Stimulated activated naive CD8-positive, alpha-beta T cell treated with anti-CD3 and anti-CD28 coated beads, Interleukin-15, Interleukin-2, amounts not matched to agents 100 ng/mL and 50 ng/mL, for 24 hours (primary cell): ENCODE results near the gene CHML.
A peak's percentile ranks its signal among the peaks of the same experiment; 100 is the strongest.

Experiments
- H3K27ac Mint-ChIP-seq: one replicate; pipeline ENCODE4 v1.8.0; 2021; ENCODE audit warnings: mild to moderate bottlenecking, mixed read lengths
- H3K27me3 Mint-ChIP-seq: one replicate; pipeline ENCODE4 v1.8.0; 2021; ENCODE audit warnings: mixed read lengths
- H3K36me3 Mint-ChIP-seq: one replicate; pipeline ENCODE4 v1.8.0; 2021; ENCODE audit warnings: low read depth, mixed read lengths
- H3K4me1 Mint-ChIP-seq: one replicate; pipeline ENCODE4 v1.8.0; 2021; ENCODE audit warnings: low read depth, mixed read lengths
- H3K4me3 Mint-ChIP-seq: one replicate; pipeline ENCODE4 v1.8.0; 2021; ENCODE audit warnings: mild to moderate bottlenecking, mixed read lengths
- H3K9me3 Mint-ChIP-seq: one replicate; pipeline ENCODE4 v1.8.0; 2021; ENCODE audit warnings: mixed read lengths

Gene CHML

GRCh38 chr1:241658081-241658793, 18.1 kb upstream of the CHML start:
- H3K4me1 Mint-ChIP-seq = peaks cover 3% of the 10 kb centered on the region
- no peaks in the 10 kb centered on the region for H3K36me3 Mint-ChIP-seq
- H3K9me3 Mint-ChIP-seq = peaks cover 4% of the 10 kb centered on the region
- H3K27me3 Mint-ChIP-seq = peaks cover 4% of the 10 kb centered on the region
- no peak overlapping the region for H3K27ac Mint-ChIP-seq
- no peak overlapping the region for H3K4me3 Mint-ChIP-seq

- no peaks in the 10 kb centered on the region for H3K36me3 Mint-ChIP-seq
- no peak overlapping the region for H3K27ac Mint-ChIP-seq
- H3K4me1 Mint-ChIP-seq = no peaks in the 10 kb centered on the region
- no peak overlapping the region for H3K4me3 Mint-ChIP-seq
- peaks cover 10% of the 10 kb centered on the region for H3K27me3 Mint-ChIP-seq
- H3K9me3 Mint-ChIP-seq = peaks cover 4% of the 10 kb centered on the region
Measured at GRCh38 chr1:241654641-241655040, 14.5 kb upstream of the CHML start.

DNA sequence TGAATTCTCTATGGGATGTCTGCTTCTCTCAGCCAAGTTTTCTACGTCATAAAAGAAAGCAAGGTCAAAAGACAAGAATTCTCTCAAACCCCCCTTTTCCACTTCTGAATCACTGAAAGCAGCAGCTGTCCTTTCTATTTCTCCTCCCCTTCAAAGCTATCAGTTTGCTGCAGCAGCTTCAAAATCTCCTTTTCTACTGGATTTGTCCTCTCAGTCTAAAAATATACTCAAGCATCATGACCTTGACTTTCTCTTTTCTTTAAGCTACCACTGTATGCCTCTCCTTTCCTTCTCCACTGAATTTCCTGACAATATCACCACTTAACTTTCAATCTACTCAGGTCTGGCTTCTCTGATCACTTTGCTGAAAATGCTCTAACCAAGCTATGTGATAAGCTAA, 13.8 kb upstream of the CHML start:
- Mint-ChIP-seq H3K27ac (no peak overlapping the region), H3K27me3 (peaks cover 10% of the 10 kb centered on the region), H3K9me3 (no peaks in the 10 kb centered on the region), H3K36me3 (no peaks in the 10 kb centered on the region), H3K4me1 (no peaks in the 10 kb centered on the region), H3K4me3 (no peak overlapping the region)

DNA sequence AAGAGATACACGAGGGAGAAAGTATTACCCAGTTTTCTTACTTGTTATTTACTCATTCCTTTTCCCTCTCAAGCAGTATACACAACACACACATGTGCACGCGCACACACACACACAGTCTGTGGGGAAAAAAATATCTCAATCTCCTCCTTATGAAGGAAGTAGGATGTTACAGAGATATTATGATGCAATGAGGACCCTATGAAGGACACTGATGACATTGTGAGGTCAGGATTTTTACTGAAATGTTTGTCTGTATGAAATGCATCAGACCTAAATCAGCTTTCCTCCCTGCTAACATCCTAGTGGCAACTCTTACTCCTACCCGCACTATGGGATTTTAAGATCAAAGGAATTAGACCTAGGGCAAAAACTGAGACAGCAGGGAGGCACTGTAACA, 11.8 kb upstream of the CHML start, which contains the start of gene WDR64:
TSS of gene WDR64 (plus strand) at position 270 of the 400 bp plus-strand sequence. CDS start 204 bp downstream, outside the sequence.
- Mint-ChIP-seq H3K27me3 (peaks cover 10% of the 10 kb centered on the region), H3K27ac (no peak within 1 kb of the TSS), H3K36me3 (no peaks in the 10 kb centered on the region), H3K9me3 (no peaks in the 10 kb centered on the region), H3K4me1 (no peaks in the 10 kb centered on the region), H3K4me3 (no peak within 1 kb of the TSS)

DNA sequence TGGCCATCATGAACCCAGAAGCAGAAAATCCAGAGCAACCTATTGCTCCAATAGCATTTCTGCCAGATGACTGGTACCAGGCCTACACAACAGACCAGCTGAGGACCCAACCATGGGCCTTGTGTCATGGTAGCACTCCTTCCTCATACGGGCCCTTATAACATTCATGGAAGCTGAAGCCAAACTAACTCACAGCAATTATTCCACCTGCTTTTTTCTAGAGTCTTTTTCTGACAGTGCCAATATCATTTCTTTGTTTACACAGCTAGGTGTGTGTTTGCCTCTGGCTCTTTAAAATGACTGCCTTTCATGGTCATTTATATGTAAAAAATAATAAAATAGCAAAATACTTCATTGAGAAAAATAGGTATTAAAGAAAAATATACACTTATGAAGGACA, 8.0 kb upstream of the CHML start:
- Mint-ChIP-seq H3K27ac (no peak overlapping the region), H3K4me3 (no peak overlapping the region), H3K36me3 (no peaks in the 10 kb centered on the region), H3K4me1 (peaks cover 6% of the 10 kb centered on the region), H3K27me3 (peaks cover 6% of the 10 kb centered on the region), H3K9me3 (no peaks in the 10 kb centered on the region)

- Mint-ChIP-seq H3K27me3 (peaks cover 6% of the 10 kb centered on the region), H3K36me3 (no peaks in the 10 kb centered on the region), H3K9me3 (no peaks in the 10 kb centered on the region), H3K4me3 (no peak overlapping the region), H3K4me1 (peaks cover 6% of the 10 kb centered on the region), H3K27ac (no peak overlapping the region)
Measured at GRCh38 chr1:241647658-241648057, 7.5 kb upstream of the CHML start.

- no peak overlapping the region for H3K27ac Mint-ChIP-seq
- H3K9me3 Mint-ChIP-seq = peaks cover 6% of the 10 kb centered on the region
- H3K4me3 Mint-ChIP-seq = no peak overlapping the region
- no peaks in the 10 kb centered on the region for H3K36me3 Mint-ChIP-seq
- H3K4me1 Mint-ChIP-seq = peaks cover 6% of the 10 kb centered on the region
- peaks cover 6% of the 10 kb centered on the region for H3K27me3 Mint-ChIP-seq
Measured at GRCh38 chr1:241646201-241646600, 6.0 kb upstream of the CHML start.

DNA sequence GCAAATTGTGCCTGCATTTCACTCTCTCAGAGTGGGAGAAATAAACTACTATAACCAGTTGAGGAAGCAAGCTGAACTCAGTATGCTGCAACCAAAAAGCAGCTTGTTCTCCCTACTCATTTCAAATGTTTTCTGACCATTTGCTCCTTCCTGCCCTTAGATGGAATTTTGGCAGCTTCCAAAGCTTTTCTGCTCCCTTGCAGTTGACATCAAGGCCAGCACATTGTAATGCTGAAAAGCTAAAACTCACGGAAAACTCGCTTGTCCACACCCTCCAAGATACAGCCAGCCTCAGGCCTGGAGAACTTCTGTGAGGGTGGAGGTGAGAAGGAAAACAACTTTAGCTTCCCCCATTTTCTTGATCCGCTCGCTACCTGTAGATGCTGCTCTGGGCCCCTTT, 5.0 kb upstream of the CHML start:
- H3K27me3 Mint-ChIP-seq = no peaks in the 10 kb centered on the region
- H3K4me3 Mint-ChIP-seq = no peak overlapping the region
- H3K36me3 Mint-ChIP-seq = no peaks in the 10 kb centered on the region
- peaks cover 6% of the 10 kb centered on the region for H3K9me3 Mint-ChIP-seq
- peaks cover 13% of the 10 kb centered on the region for H3K4me1 Mint-ChIP-seq
- no peak overlapping the region for H3K27ac Mint-ChIP-seq

DNA sequence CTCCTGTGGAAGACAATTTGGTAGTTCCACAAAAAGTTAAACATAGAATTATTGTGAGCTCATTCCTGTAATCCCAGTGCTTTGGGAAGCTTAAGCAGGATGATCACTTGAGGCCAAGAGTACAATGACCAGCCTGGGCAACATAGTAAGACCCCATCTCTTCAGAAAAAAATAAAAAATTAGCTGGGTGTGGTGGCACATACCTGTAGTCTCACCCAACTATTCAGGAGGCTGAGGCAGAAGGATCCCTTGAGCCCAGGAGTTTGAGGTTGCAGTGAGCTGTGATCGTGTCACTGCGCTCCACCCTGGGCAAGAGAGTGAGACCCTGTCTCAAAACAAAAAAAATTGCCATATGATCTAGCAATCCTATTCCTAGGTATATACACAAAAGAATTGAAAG, 4.1 kb upstream of the CHML start:
- H3K36me3 Mint-ChIP-seq = no peaks in the 10 kb centered on the region
- peaks cover 6% of the 10 kb centered on the region for H3K9me3 Mint-ChIP-seq
- H3K4me1 Mint-ChIP-seq = peaks cover 13% of the 10 kb centered on the region
- no peak overlapping the region for H3K27ac Mint-ChIP-seq
- H3K4me3 Mint-ChIP-seq = no peak overlapping the region
- no peaks in the 10 kb centered on the region for H3K27me3 Mint-ChIP-seq

- Mint-ChIP-seq H3K27me3 (no peaks in the 10 kb centered on the region), H3K27ac (no peak overlapping the region), H3K4me3 (no peak overlapping the region), H3K9me3 (peaks cover 6% of the 10 kb centered on the region), H3K36me3 (peaks cover under 1% of the 10 kb centered on the region), H3K4me1 (peaks cover 26% of the 10 kb centered on the region)
Measured at GRCh38 chr1:241642593-241642944, 2.4 kb upstream of the CHML start.

GRCh38 chr1:241641773-241642592, 1.8 kb upstream of the CHML start:
- peaks cover 6% of the 10 kb centered on the region for H3K9me3 Mint-ChIP-seq
- no peak overlapping the region for H3K4me3 Mint-ChIP-seq
- no peaks in the 10 kb centered on the region for H3K27me3 Mint-ChIP-seq
- peaks cover 32% of the 10 kb centered on the region for H3K4me1 Mint-ChIP-seq
- H3K36me3 Mint-ChIP-seq = peaks cover 6% of the 10 kb centered on the region
- no peak overlapping the region for H3K27ac Mint-ChIP-seq

DNA sequence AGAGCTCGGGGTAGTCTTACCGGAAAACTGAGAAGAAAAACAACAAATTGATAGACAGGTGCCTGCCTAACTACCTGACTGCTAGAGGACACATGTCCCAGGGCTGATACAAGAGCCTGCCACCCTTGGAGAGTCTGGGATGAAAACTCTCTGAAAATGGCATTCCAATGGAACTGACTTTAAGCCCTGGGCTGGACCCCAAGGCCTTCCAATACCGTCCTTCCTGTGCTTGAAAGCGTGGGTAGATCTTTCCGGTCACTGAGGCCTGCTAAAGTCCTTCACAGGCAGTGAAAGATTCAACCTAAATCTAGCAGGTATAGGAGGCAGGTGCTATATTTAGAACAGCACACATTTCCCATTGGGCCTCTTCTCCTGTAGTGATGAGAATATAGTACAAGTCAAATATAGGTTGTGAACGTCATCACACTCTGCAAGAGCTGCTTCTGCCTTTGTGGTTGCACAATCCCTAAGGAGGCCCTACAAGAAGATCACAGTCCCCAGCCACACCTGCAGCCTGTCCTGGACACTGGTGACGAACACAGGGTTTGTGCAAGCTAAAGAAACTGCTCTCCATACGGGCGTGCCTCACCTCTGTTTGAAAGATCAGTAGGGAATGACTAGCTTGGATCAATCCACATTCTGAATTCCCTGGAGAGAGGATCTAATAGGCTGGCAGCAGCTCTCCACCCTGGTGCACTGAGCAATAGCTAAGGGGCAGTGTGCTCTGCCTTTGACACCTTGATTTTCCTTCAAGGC, 876 bp upstream of the CHML start:
- Mint-ChIP-seq H3K36me3 (peaks cover 14% of the 10 kb centered on the region), H3K27me3 (no peaks in the 10 kb centered on the region), H3K4me1 (peaks cover 40% of the 10 kb centered on the region), H3K4me3 (peak overlapping the region; percentile 58), H3K27ac (peak overlapping the region; percentile 52), H3K9me3 (peaks cover 6% of the 10 kb centered on the region)

- Mint-ChIP-seq H3K9me3 (peaks cover 6% of the 10 kb centered on the region), H3K36me3 (peaks cover 25% of the 10 kb centered on the region), H3K27me3 (no peaks in the 10 kb centered on the region), H3K4me1 (peaks cover 50% of the 10 kb centered on the region), H3K4me3 (peak overlapping the region; percentile 87), H3K27ac (peak overlapping the region; percentile 83)
Measured at GRCh38 chr1:241639623-241640148, 483 bp downstream of the CHML start.

- H3K27me3 Mint-ChIP-seq = no peaks in the 10 kb centered on the region
- peak overlapping the region; percentile 87 for H3K4me3 Mint-ChIP-seq
- H3K27ac Mint-ChIP-seq = peak overlapping the region; percentile 65
- H3K9me3 Mint-ChIP-seq = peaks cover 6% of the 10 kb centered on the region
- peaks cover 53% of the 10 kb centered on the region for H3K4me1 Mint-ChIP-seq
- peaks cover 31% of the 10 kb centered on the region for H3K36me3 Mint-ChIP-seq
Measured at GRCh38 chr1:241638909-241639622, 1.1 kb downstream of the CHML start.
